GM06990 (cell line): ENCODE results near the gene ZFAND2A.

Experiments used
- DNase-seq: peaks from one replicate; pipeline ENCODE4 v3.0.0-alpha.2; 2011; ENCODE audit not compliant: insufficient read length; ENCODE audit errors: extremely low read depth
- H3K27me3 ChIP-seq: replicated peaks from 2 replicates; pipeline ENCODE4 v1.6.0; 2011; ENCODE audit warnings: low read length; ENCODE audit not compliant: control insufficient read depth, insufficient read depth
- H3K36me3 ChIP-seq: 2 replicates; pipeline ENCODE4 v1.5.1; 2011; ENCODE audit warnings: low read length; ENCODE audit not compliant: control insufficient read depth, insufficient read depth
- H3K4me3 ChIP-seq: replicated peaks from 2 replicates; pipeline ENCODE4 v1.5.1; 2011; ENCODE audit warnings: low read depth, mild to moderate bottlenecking, control low read depth, low read length
- TF ChIP-seq, protein P1 (sequence below): IDR thresholded peaks from 2 replicates; pipeline ENCODE4 v1.5.1; 2011; ENCODE audit warnings: low read length, control low read depth, mild to moderate bottlenecking, inconsistent platforms; ENCODE audit not compliant: insufficient read depth, poor library complexity, severe bottlenecking

Gene ZFAND2A

DNA sequence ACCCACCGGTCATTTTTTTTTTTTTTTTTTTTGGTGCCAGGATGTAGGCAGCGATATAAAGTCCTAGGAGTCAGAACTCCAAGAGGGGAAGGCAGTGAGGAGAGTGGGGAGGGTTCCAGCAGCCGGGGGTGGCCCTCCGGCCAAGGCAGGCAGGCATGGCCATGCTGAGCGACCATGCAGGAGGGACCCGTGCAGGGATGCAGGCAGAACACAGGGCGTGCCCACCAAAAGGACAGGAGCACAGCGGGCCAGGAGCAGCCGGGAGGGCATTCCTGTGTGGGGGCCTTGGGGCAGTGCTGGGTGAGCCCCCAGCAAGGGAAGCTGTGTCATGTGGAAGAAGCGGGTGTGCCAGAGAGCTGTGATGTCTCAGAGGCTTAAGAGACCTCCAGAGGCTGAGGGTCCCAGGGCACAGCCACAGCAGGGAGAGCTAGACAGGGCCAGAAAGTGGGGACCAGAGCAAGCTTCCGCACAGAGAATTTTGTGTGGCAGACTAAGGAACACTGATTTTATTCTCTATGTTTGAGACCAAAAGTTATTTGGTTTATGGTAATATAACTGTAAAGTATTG lies 5.7 kb downstream of the ZFAND2A start:
- Histone ChIP-seq H3K4me3 (no peak overlapping the region), H3K36me3 (peaks cover 42% of the 10 kb centered on the region), H3K27me3 (no peaks in the 10 kb centered on the region)
- TF ChIP-seq, protein P1, sequence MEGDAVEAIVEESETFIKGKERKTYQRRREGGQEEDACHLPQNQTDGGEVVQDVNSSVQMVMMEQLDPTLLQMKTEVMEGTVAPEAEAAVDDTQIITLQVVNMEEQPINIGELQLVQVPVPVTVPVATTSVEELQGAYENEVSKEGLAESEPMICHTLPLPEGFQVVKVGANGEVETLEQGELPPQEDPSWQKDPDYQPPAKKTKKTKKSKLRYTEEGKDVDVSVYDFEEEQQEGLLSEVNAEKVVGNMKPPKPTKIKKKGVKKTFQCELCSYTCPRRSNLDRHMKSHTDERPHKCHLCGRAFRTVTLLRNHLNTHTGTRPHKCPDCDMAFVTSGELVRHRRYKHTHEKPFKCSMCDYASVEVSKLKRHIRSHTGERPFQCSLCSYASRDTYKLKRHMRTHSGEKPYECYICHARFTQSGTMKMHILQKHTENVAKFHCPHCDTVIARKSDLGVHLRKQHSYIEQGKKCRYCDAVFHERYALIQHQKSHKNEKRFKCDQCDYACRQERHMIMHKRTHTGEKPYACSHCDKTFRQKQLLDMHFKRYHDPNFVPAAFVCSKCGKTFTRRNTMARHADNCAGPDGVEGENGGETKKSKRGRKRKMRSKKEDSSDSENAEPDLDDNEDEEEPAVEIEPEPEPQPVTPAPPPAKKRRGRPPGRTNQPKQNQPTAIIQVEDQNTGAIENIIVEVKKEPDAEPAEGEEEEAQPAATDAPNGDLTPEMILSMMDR, result no peak
- DNase-seq, result no peak

DNA sequence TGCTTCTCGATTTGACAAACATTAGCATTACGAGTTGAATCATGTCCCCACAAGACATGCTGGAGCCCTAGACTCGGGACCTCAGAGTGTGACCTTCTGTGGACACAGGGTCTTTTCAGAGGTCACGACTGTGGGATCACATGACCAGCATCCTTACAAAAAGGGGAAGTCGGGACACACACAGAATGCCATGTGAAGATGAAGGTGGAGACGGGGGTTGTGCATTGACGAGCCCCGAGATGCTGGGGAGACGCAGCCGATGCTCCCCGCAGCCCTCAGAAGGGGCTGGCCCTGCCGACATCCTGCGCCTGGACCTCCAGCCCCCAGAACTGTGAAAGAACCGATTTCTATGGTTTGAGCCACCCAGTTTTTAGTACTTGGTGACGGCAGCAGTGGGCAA lies 7.5 kb downstream of the ZFAND2A start:
- TF ChIP-seq, protein P1, result no peak
- H3K4me3 ChIP-seq, result no peak overlapping the region
- no peak for DNase-seq
- no peaks in the 10 kb centered on the region for H3K27me3 ChIP-seq
- peaks cover 42% of the 10 kb centered on the region for H3K36me3 ChIP-seq

DNA sequence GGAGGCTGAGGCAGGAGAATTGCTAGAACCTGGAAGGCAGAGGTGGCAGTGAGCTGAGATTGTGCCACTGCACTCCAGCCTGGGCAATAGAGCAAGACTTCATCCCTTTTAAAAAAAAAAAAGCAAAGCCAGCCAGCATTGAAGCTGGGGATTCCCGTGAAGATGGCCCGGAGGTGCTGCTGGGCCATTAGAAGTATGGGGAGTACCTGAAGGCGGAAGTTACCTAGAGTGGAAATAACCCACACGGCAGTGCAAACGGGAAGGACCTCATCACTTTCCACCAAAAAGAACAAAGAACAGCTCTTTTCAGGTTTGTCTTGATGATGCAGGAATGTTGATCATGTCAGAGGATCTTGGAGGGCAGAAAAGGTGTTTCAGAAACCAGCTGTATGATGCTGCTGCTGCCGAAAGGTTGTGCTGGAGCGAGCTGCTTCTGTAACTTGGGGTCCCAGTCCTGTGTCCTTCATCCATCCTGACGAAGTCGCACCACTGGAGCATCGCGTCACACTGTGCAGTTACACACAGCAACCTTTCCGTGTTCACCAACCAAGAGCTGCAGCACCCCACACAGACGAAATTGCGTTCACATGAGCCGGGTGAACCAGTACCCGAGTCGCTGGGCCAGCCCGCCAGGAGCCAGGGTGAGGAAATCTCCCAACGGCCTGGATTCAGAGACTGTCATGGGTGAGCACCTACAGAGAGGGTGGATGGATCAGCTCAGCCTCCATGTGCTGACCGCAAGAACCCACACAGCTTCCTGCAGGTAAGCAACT lies 8.2 kb downstream of the ZFAND2A start:
- no peak for DNase-seq
- Histone ChIP-seq H3K27me3 (no peaks in the 10 kb centered on the region), H3K36me3 (peaks cover 42% of the 10 kb centered on the region), H3K4me3 (no peak overlapping the region)
- TF ChIP-seq, protein P1, result no peak

DNA sequence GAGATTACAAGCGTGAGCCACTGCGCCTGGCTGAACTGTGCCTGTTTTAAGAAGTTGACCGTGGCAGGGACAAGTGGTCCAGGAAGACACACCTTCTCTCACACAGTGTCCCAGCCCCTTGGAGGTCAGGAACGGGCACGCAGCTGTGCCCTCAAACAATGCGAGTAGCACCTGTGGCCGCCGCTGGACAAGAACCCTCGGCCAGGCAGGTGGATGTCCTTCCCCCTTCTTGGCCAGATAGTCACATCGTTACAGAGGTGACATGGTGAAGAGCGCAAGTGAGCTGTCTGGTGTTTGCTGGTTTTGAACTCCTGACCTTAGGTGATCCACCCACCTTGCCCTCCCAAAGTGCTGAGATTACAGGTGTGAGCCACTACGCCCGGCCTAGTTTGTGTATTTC lies 8.8 kb downstream of the ZFAND2A start:
- H3K36me3 ChIP-seq, result peaks cover 37% of the 10 kb centered on the region
- DNase-seq, result no peak
- TF ChIP-seq, protein P1, result no peak

DNA sequence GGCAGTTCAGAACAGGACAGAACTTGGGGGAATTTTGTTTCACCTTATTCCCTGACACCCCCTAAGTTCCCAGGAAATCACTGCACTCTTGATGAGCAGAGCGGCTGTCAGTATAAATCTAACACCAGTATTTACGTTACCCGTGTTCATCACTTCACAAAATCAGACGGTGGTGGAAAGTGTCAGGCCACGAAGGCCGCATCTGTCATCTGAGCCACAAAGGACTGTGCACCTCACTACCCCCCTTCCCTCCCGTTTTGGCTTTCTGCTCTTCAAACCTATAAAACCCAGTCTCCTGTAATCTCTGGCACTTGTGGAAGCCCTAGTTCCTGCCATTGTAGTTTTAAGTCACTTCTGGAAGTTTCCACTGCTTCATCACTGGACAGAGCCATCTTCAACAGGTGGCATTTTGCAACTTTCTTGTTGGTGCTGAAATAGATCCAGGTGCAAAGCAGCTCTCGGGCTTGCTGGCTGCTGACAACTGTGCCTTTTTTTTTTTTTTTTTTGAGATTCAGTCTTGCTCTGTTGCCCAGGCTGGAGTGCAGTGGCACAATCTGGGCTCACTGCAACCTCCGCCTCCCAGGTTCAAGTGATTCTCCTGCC lies 9.5 kb downstream of the ZFAND2A start:
- Histone ChIP-seq H3K4me3 (no peak overlapping the region), H3K36me3 (peaks cover 33% of the 10 kb centered on the region), H3K27me3 (no peaks in the 10 kb centered on the region)
- DNase-seq, result no peak
- TF ChIP-seq, protein P1, result no peak

More for the DNA sequence above, 8.8 kb downstream of the ZFAND2A start:
- Histone ChIP-seq H3K27me3 (no peaks in the 10 kb centered on the region), H3K4me3 (no peak overlapping the region)
